Ascending aorta (tissue), 2 donors: ENCODE data around the gene GABRP. TPM values are rescaled to one million over a fixed set of nuclear protein-coding genes. Genes with fewer than 3 reads are reported as not detected.

Experiments
- DNase-seq, 2 donors: peaks; one replicate each; pipeline ENCODE4 v3.0.0-alpha.2; 2019; ENCODE audit warnings: low spot score in 2 of 2
- H3K27ac ChIP-seq, 2 donors: fragments of 200-600 bp; sonication (generic); one replicate each; pipeline ENCODE4 v1.5.1; 2016 to 2017; ENCODE audit warnings: mild to moderate bottlenecking in 1 of 2
- H3K27me3 ChIP-seq: fragments of 200-600 bp; sonication (generic); one replicate; pipeline ENCODE4 v1.5.1; 2017
- H3K36me3 ChIP-seq, 2 donors: fragments of 200-600 bp; sonication (generic); one replicate each; pipeline ENCODE4 v1.5.1; 2016
- H3K4me1 ChIP-seq, 2 donors: fragments of 200-600 bp; sonication (generic); one replicate each; pipeline ENCODE4 v1.5.1; 2016 to 2017; ENCODE audit warnings: mild to moderate bottlenecking in 1 of 2
- H3K4me3 ChIP-seq, 2 donors: fragments of 200-600 bp; sonication (generic); one replicate each; pipeline ENCODE4 v1.5.1; 2016 to 2017; ENCODE audit warnings: mild to moderate bottlenecking in 1 of 2
- H3K9me3 ChIP-seq, 2 donors: fragments of 200-600 bp; sonication (generic); one replicate each; pipeline ENCODE4 v1.5.1; 2016
- CTCF ChIP-seq, 3 experiments: fragments of 200-600 bp in 2 of 3; fragments of 450-650 bp in 1 of 3; sonication (generic) in 2 of 3; IDR thresholded peaks; one replicate each; pipeline ENCODE4 v1.5.1; 2016 to 2019; ENCODE audit warnings: antibody characterized with exemption in 3 of 3, mild to moderate bottlenecking in 1 of 3, moderate library complexity in 1 of 3
- intact Hi-C: fragments of 100-400 bp; cut with DNase I; formaldehyde crosslinking; loops from one replicate; pipeline ENCODE4 v1.15.1; 2023
- total RNA-seq: library from RNA; depleted of rRNA; stranded (reverse); fragments of >200 nt; gene quantifications from one replicate; pipeline ENCODE4 v1.1.0, GENCODE V29; 2016

GABRP gene
- total RNA-seq, 1 donor from 2014 or later, result 0.43 TPM

DNA sequence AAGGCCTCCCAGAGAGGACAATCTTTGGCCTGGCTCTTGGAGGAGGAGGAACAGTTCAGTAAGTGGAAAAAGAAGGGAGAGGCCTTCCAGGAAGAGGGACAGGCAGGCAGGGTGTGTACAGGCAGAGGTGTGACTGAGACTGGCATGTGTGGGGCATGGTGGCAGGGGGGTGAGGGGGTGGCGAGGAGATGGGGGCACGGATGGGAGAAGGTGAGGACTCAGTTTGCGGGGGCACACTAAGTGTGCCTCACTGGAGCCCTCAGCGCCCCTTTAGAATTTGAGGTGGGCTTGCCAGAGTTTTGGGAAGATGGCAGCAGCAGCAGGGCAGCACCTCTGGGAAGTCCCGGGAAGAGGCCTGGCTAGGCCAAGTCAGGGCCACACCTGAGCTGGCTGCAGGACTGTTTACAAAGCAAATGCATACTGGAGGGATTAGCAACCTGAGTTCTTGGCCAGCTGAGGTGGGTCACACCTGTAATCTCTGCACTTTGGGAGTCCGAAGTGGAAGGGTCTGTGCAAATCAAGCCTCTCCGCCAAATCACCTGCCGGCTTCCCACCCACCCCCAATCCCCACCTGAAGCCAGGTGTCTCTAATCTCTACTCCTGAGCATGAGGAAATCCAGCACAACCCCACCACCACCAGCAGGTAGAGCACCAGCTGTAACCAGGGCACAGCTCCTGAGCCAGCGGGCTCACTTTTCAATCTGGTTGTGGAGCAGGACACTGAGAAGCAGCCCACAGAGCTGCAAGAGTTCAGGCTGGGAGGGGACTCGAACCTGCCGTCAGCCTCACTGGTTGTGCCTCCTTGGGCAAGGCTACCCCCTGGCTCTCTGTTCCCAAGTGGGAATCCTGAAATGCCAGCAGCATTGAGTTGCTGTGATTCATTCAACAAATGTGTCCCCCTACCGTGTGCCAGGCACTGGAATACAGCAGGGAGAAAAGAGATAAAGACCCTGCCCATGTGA is 10.2 kb upstream of the GABRP start:
- Histone ChIP-seq H3K4me1 (no peaks in the 10 kb centered on the region), H3K36me3 (no peaks in the 10 kb centered on the region), H3K27ac (no peak overlapping the region), H3K27me3 (no peaks in the 10 kb centered on the region), H3K4me3 (no peak overlapping the region), H3K9me3 (no peaks in the 10 kb centered on the region)
- intact Hi-C loops, result no loop called here
- no peak for TF ChIP-seq CTCF (IDR thresholded peaks at IDR 0.05)
- DNase-seq, result no peak

DNA sequence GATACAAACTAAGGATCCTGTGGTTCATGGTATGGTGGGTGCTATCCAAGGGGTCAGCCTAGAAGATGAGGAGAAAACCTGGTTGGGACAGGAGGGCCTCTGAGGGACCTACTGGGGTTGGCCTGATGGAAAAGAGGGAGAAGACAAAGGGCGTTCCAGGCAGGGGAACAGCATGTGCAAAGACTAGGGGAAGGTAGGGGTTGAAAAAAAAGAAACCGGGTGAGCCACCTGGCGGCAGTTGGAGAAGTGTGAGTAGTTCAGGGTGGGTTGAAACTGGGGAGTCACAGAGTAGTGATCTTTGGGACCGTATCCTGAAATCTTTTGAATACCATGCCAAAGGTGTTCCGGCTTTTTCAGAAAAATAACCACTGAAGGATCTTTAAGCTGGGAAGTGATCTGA is 8.7 kb upstream of the GABRP start:
- no peaks in the 10 kb centered on the region for H3K4me1 ChIP-seq
- H3K4me3 ChIP-seq, result no peak overlapping the region
- no peaks in the 10 kb centered on the region for H3K36me3 ChIP-seq
- no peaks in the 10 kb centered on the region for H3K9me3 ChIP-seq
- intact Hi-C loops, result no loop called here
- no peak for DNase-seq
- H3K27me3 ChIP-seq, result no peaks in the 10 kb centered on the region
- TF ChIP-seq CTCF (IDR thresholded peaks at IDR 0.05), result no peak
- H3K27ac ChIP-seq, result no peak overlapping the region

GRCh38 chr5:170781946-170782345 is 1.6 kb upstream of the GABRP start:
- Histone ChIP-seq H3K27ac (no peak overlapping the region), H3K27me3 (no peaks in the 10 kb centered on the region), H3K4me3 (no peak overlapping the region), H3K9me3 (no peaks in the 10 kb centered on the region), H3K4me1 (no peaks in the 10 kb centered on the region), H3K36me3 (no peaks in the 10 kb centered on the region)
- no peak for TF ChIP-seq CTCF (IDR thresholded peaks at IDR 0.05)
- no peak for DNase-seq
- intact Hi-C loops, result no loop called here

GRCh38 chr5:170782438-170782837 is 1.1 kb upstream of the GABRP start:
- H3K36me3 ChIP-seq, result no peaks in the 10 kb centered on the region
- TF ChIP-seq CTCF (IDR thresholded peaks at IDR 0.05), result no peak

GRCh38 chr5:170785416-170785815 is 1.9 kb downstream of the GABRP start:
- Histone ChIP-seq H3K36me3 (no peaks in the 10 kb centered on the region), H3K27me3 (no peaks in the 10 kb centered on the region), H3K9me3 (no peaks in the 10 kb centered on the region), H3K4me3 (no peak overlapping the region), H3K4me1 (no peaks in the 10 kb centered on the region), H3K27ac (no peak overlapping the region)
- DNase-seq, result no peak
- intact Hi-C loops, result no loop called here
- no peak for TF ChIP-seq CTCF (IDR thresholded peaks at IDR 0.05)

More at GRCh38 chr5:170782438-170782837, 1.1 kb upstream of the GABRP start:
- intact Hi-C loops, result no loop called here
- H3K4me3 ChIP-seq, result no peak overlapping the region
- no peak for DNase-seq
- no peaks in the 10 kb centered on the region for H3K4me1 ChIP-seq
- H3K27me3 ChIP-seq, result no peaks in the 10 kb centered on the region
- no peaks in the 10 kb centered on the region for H3K9me3 ChIP-seq
- H3K27ac ChIP-seq, result no peak overlapping the region
